ENCODE measurements around the gene TRAF2.

The TRAF2 gene

DNA sequence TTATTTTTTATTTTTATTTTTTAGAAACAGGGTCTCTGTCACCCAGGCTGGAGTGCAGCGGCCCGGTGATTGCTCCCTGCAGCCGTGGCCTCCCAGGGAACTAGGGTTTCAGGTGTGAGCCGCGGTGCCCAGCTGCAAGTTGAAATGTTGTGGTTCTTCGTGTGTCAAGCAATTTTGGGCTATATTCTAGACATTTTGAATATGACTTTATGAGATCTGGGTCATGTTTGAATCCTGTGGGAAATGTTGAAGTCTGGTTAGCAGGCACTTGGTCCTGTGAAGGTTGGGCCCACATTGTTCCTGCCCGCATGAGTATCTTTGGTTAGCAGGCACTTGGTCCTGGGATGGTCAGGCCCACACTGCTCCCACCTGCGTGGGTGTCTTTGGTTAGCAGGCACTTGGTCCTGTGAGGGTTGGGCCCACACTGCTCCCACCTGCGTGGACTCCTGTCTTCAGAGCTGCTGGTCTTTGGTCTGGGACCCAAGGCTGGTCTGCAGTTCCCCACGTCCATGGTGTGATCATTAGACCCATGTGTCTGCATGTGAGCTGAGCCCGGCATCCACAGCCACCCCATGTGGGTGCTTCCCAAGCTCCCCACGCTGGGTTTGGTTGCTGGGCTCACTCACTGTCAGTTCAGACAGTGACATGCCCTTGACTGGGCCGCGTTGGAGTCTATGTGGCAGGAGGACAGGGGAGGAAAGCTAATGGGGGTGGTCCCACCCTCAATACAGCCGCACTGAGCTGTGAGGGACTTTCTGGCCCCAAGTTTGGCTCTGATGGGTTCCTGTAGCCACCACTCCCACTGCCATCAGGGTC lies 51.1 kb downstream of the TRAF2 start:
- DNase-seq (ENCODE audit: low spot score), result no peak

- no peak for DNase-seq (ENCODE audit: low spot score)
Observed at GRCh38 chr9:136939431-136939995, 53.2 kb downstream of the TRAF2 start.

- peak; percentile 39 for DNase-seq (ENCODE audit: low spot score)
Observed at GRCh38 chr9:136939996-136940525, 53.7 kb downstream of the TRAF2 start.

GRCh38 chr9:136940526-136941230 lies 54.4 kb downstream of the TRAF2 start:
- DNase-seq (ENCODE audit: low spot score), result peak; percentile 43

DNA sequence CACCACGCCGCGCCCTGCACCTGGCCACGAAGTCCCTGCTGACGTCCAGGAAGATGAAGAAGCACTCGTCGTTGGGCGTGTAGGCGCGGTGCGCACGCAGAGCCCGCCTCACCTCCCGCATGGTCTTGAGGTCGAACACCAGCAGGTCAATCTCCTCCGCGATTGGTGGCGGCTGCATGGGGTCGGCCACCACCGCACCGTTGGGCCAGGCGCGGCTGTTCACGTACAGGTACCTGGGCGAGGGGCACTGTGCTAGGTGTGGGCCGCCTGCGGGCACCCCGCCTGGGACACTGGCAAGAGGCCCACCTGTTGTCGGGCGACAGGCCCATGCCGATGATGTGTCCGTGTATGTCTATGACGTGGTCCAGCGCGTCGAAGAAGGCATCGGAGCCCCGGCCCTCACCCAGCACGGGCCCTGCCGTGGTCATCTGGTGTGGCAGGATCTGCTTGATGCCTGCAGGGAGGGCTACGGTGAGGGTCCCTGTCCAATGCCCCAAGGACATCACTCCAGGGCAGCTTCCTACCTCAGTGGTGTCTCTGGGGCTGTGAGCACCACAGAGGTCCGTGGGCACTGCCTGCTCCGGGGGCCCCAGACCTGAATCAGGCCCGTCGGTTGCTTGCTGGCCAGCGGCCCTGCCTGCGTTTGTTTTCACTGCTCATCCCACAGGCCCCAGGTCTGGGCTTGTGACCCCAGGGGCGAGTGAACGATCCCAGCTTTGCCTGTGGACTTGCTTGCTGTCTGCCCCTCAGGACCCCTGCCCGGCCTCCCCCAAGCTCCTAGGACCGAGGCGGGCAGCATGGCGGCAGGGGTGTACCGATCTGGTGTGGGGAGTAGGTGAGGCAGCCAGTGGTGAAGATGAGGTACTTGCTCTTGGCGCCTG lies 55.2 kb downstream of the TRAF2 start:
- peak; percentile 42 for DNase-seq (ENCODE audit: low spot score)

DNA sequence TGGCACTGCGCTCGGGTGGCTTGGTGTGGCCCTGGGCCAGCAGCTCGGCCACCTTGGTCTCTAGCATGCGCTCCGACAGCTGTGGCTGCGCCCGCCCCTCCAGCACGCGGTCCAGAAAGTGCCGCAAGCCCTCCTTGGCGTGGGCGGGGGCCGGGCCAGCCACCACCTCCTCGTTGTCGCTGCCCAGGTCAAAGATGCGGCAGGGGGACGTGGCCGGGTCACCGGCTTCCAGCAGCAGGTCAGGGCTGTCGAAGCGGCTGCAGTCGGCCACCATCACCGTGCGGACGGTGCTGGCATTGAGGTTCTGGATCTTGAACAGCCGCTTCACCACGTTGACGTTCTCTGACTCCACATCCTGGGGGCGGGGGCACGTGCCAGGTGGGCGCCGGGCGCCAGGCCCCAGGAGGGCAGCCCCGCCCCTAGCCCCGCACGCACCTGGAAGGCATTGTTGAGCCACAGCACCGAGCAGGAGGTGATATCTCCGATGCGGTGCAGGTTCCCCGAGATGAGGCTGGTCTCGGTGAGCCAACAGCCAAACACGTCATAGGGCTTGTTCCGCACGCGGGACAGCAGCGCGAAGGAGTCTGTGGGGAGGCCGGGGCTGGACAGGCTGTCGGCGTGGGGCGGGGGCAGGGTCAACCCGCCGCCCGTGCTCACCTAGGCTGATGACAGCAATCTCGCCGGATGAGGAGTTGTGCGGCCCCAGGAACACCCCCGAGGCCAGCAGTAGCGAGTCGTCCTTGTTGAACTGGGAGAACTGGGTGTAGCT lies 56.0 kb downstream of the TRAF2 start:
- DNase-seq (ENCODE audit: low spot score), result no peak

DNA sequence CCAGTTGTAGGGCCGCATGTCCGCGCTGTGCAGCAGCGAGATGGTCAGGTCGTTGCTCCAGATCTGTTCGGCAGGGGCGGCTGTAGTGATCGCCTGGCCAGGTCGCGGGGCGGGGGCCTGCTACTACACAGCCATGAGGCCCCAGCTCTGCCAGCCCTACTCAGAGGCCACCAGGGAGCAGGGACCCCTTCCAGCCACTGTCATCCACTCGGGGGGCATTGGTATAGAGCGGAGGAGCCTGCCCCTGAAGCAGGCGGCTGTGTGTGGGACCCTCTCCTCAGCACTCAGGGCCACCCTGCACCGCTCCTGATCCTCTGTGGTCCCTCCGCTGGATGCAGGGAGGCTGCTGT lies 56.5 kb downstream of the TRAF2 start:
- no peak for DNase-seq (ENCODE audit: low spot score)

GRCh38 chr9:136943291-136944211 lies 57.2 kb downstream of the TRAF2 start:
- DNase-seq (ENCODE audit: low spot score), result no peak

- DNase-seq (ENCODE audit: low spot score), result no peak
Observed at GRCh38 chr9:136944212-136944518, 57.8 kb downstream of the TRAF2 start.

- DNase-seq (ENCODE audit: low spot score), result peak; percentile 97
Observed at GRCh38 chr9:136944519-136945332, 58.4 kb downstream of the TRAF2 start, which contains the start of the genes C8G and FBXW5. Gene C8G (plus strand): TSS chr9:136945243. CDS start chr9:136945321, 78 bp downstream. Gene FBXW5 (minus strand): TSS chr9:136944738. CDS start chr9:136944083, 655 bp downstream.

GRCh38 chr9:136945333-136946227 lies 59.3 kb downstream of the TRAF2 start:
- no peak for DNase-seq (ENCODE audit: low spot score)

DNA sequence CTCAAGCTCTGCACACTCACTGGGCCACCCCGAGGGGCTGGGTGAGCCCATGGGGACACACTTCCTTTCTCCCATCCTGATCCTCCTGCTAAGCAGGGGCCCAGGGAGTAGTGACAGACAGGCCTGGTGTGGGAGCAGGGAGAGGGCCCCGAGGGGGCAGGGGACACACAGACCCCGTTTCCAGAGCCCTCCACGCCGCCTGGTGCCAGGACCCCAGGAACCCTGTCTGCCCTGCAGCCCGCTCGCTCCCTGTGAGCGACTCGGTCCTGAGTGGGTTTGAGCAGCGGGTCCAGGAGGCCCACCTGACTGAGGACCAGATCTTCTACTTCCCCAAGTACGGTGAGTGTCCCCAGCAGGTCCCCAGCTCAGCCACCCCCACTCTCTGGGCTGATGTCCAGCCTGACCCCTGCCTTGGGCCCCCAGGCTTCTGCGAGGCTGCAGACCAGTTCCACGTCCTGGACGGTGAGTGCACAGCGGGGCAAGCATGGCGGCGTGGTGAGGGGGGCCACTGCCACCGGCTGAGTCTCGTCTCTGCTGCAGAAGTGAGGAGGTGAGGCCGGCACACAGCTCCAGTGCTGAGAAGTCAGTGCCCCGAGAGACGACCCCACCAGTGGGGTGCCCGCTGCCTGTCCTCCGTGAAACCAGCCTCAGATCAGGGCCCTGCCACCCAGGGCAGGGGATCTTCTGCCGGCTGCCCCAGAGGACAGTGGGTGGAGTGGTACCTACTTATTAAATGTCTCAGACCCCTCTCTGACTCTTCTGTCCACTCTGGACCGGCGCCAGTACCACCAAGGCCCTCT lies 60.1 kb downstream of the TRAF2 start:
- no peak for DNase-seq (ENCODE audit: low spot score)

DNA sequence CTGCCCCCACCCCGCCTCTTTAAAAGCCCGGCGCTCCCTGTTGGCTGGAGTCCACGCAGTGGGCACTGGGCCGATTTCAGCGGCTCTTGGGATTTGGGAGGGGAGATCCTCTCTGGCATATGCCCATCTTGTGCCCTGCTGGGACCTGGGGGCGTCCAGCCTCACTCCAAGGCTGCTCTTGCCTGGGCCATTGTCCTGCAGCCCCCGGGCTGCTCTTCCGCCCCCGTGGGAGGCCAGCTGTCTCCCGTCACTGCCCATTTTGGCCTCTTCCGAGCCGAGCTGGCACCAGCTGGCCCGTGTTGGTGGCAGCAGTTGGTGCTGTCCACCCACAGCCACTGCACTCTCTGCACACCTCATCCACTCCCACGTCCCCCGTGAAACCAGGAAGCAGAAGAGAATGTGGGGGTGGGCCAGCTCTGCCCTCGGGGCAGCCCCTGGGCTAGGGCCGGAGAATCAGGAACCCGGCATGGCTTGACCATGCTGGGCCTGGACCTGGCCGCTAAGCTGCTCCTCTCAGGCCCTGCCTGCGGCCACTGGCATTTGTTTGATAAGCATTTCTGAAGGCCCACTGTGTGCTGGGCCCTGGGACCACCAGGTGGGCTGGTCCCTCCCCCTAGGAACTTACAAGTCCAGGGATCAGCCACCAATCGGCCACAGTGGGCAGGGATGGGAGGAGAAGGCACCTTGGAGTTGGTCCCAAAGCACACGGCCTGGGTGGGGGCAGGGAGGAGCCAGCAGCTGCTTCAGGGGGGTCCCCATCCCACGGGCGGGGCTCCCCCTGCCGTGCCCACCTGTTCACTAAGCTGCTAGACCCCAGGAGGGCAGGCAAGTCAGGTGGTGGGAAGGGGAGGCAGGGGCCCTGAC lies 60.9 kb downstream of the TRAF2 start:
- no peak for DNase-seq (ENCODE audit: low spot score)

DNA sequence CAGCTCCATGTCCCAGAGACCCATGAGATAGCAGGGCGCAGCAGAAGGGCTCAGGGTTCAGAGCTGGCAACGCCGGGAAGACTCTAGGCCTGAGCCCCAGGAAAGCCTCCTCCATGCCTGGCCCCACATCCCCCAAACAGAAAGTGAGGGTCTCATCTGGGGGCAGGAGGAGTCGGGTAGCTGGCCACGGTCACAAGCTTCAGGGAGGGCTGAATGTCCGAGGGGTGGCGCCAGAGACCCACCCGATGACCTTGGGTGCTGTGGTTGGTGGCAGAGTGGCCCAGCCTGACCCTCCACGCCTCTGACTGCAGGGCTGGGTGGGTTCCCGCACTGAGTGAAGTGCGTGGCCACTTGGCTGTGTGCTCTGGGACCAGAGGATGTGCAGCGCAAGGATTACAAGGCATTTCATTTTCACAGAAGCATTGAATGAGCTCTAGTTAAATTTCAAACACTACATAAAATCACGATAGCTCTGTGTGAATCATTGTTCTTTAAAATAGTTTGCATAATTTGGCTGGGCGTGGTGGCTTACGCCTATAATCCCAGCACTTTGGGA lies 61.7 kb downstream of the TRAF2 start:
- DNase-seq (ENCODE audit: low spot score), result peak; percentile 78

DNA sequence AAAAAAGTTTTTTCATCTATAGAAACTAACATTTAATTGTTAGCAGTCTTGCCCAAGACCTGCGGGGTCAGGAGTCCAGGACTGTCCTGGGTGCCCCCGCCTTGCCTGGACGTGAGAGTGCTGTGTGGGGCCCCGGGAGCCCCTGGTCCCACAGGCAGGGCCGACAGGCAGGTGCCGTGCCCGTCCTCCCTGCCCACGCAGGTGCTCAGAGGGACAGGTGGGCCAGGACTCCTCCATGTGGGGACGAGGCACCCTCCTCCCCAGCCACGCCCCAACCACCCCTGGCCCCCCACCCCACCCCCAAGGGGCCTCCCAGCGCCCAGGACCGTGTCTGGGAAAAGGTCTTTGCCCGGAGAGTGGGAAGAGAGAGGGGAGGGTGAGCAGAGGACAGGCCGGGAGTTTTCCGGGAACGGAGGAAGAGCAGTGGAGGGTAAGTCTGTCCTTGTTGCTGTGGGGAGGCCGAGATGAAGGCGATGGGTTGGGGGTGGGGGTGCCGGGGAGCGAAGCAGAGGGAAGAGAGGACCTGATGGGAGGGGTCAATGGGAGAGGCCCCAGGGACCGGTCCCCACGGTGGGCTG lies 63.0 kb downstream of the TRAF2 start:
- DNase-seq (ENCODE audit: low spot score), result no peak
